DND-41 (cell line): Measurements from ENCODE around the gene LRRC56.

Experiments used
- CTCF ChIP-seq: IDR thresholded peaks from 2 replicates; pipeline ENCODE4 v1.5.1; 2012; ENCODE audit warnings: borderline replicate concordance, low read length, moderate library complexity, mild to moderate bottlenecking; ENCODE audit not compliant: poor library complexity, severe bottlenecking; ENCODE audit errors: extremely low read depth
- EZH2 ChIP-seq: IDR thresholded peaks from 3 replicates; pipeline ENCODE4 v1.6.1; 2012; ENCODE audit warnings: borderline replicate concordance, low read depth, mild to moderate bottlenecking, moderate library complexity, low read length, inconsistent platforms; ENCODE audit not compliant: severe bottlenecking

- TF ChIP-seq CTCF, result no peak
- TF ChIP-seq EZH2, result no peak
These were observed 24.0 kb downstream of the LRRC56 start for GRCh38 chr11:561148-562003.
